ENCODE data around the gene GRHPR.
"Not testable (repeated sequence)": the region's sequence is repeated elsewhere in the genome, so short reads cannot be mapped to it uniquely, and the experiment has no call there.

GRHPR gene

DNA sequence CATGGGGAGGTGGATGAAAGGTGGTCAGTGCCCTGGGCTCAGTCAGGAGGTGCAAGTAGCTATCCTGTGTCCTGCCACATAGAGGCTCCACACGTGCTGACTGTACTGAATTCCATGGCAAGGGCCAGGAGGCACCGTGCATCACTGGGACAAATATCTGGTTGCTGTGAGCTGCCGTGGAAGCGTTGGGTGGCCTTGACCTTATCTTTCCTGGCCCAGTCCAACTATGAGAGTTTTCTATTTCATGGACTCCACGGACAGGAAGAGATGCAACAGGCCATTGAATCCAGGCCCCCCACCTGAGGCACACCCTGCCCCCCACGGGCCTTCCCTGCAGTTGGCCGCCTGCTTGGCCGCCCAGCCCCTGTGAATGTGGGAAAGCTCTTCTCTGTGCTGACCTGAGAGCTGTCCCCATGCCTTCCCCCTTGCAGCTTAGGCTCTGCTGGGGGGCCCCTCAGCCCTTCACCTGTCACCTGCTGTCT, 1.7 kb downstream of the GRHPR start:
- no peak for DNase-seq

- DNase-seq = no peak
Measured at GRCh38 chr9:37424686-37425297, 2.3 kb downstream of the GRHPR start.

DNA sequence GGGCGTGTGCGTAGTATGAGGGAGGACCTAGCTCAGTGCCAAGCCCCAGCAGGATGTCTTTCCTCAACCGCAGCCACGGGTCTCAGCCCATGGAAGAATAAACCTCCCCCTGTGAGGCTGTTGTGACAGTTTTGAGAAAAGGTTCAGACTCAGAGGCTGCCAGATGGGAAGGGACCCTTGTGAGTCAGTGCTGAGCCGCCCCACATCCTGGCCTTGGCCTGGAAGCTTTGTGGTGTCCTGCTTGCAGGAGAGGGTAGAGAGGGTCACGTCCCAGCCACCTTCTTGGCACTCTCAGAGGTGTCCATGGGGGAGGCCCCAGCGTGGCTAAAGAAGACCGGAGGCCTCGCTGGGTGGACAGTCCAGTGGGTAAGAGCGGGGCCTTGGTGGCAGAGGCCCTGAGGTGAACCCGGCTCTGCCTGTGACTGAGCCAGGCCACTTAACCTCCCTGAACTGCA, 2.8 kb downstream of the GRHPR start:
- DNase-seq = no peak

DNA sequence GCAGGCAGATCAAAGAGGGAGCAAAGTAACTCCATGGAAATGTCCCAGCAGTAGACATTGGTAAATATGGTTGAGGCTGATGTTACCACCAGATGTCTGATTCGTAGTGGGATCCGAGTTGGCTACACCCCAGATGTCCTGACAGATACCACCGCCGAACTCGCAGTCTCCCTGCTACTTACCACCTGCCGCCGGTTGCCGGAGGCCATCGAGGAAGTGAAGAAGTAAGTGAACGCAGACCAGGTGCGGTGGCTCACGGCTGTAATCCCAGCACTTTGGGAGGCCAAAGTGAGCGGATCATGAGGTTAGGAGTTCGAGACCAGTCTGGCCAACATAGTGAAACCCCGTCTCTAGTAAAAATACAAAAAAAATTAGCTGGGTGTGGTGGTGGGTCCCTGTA, 3.9 kb downstream of the GRHPR start:
- not testable (repeated sequence) for DNase-seq

DNA sequence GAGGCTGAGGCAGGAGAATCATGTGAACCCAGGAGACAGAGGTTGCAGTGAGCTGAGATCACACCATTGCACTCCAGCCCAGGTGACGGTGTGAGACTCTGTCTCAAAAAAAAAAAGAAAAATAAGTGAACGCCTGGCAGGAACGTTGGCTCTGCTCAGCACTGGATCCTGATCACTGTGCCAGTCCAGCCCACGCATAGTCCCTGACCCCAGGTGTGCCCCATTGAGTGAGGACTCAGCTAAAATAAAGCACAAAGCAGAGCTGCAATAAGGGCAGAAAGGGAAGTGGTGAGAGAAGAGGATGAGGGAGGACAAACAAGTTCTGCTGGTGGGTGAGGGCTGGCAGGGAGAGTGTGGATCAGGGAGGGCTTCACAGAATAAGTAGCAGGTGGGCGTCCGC, 4.3 kb downstream of the GRHPR start:
- no peak for DNase-seq

DNA sequence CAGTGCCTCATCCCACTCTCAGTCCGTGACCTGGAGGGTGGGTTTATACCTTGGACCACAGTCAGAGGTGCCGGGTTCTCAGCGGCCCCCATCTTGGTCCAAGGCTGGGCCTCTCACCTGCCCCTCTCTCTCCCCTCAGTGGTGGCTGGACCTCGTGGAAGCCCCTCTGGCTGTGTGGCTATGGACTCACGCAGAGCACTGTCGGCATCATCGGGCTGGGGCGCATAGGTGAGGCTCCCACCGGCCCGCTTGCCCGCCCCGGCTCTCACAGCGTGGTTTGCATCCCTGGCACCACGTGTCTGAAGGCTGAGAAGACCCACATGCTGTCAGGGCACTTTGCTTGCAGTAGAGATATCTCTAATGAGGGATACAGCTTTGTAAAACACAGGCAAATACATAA, 5.8 kb downstream of the GRHPR start:
- no peak for DNase-seq

DNA sequence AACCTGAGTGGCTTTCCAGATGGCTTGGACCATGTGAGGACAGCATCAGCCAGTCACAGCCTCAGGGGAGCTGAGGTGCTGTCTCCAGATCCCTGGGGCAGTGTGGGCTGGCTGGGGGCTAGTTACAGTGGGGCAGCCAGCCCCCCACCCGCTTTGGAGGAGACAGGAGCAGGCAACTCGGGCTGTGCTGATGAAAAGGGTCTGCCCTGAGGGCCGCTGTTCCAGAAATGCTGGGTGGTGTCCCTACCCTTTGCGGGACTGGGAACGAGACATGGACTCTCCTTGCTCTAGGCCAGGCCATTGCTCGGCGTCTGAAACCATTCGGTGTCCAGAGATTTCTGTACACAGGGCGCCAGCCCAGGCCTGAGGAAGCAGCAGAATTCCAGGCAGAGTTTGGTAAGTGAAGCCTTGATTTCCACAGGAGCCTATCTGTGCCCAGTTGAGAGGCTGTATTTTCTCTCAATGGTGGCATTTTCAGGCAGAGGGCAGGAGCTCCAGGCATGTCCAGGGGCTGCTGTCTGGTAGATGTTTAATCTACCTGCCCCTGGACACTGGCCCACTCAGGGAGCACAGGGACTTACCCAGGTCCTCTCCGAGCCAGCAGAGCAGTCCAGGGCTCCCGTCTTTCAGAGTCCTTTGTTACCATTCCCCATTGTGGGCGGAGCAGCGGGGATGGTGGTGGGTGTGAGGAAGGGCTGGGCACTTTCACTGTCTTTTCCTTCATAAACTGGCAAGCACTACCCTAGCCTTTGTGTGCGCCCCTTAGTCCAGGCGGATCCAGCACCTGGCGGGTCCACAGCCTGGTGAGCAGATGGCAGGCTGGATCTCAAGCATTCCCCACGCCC, 7.2 kb downstream of the GRHPR start:
- DNase-seq = no peak

- no peak for DNase-seq
Measured at GRCh38 chr9:37430841-37431597, 8.5 kb downstream of the GRHPR start.

GRCh38 chr9:37432020-37432419, 9.5 kb downstream of the GRHPR start:
- DNase-seq = no peak

DNA sequence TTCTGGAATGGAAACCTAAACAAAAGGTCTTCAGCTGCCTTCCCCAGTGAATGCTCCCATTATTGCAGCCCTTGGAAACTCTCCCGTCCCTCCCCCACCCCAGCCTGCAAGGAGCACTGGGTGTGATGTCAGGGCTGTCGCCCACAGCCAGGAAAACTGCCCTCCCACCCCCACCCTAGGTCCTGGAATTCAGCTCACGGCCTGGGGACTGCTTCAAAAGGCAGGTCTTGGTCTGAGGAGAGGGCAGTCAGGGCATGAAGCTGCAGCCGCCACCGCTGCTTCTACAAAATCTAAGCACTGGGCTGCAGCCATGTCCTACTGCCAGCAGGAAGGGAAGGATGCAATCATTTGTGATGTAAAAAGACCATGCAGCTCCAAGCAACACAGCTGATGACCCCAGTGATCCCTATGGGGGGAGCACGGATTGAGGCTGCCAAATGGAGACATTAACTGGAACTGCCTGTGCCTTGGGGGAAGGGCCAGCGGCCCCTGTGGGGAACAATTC, 11.4 kb downstream of the GRHPR start:
- no peak for DNase-seq

- no peak for DNase-seq
Measured at GRCh38 chr9:37436540-37436939, 14.0 kb downstream of the GRHPR start.

- no peak for DNase-seq
Measured at GRCh38 chr9:37437010-37437409, 14.5 kb downstream of the GRHPR start.

DNA sequence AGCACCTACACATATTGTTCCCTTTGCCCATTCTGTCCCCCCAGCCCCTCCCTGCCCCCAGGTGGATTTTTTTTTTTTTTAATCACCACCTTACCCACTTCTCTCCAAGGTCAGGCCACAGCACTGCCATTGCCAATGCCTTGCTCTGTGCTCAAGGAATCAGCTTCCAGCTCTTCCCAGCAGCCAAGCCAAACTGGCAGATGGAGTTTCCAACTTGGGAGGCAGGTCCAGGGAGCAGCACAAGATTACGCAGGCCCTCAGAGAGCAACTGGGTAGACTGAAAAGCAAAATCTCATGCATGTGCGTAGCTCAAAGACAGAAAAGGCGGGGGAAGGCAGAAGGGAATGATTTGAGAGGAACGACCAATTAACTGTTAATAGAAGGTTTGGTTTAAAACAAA, 15.1 kb downstream of the GRHPR start:
- no peak for DNase-seq

- DNase-seq = no peak
Measured at GRCh38 chr9:37438359-37438758, 15.9 kb downstream of the GRHPR start.

- no peak for DNase-seq
Measured at GRCh38 chr9:37441776-37442370, 19.4 kb downstream of the GRHPR start.

- DNase-seq = no peak
Measured at GRCh38 chr9:37442556-37442955, 20.1 kb downstream of the GRHPR start.

- DNase-seq = no peak
Measured at GRCh38 chr9:37443566-37443965, 21.1 kb downstream of the GRHPR start.

- DNase-seq = no peak
Measured at GRCh38 chr9:37444890-37445289, 22.4 kb downstream of the GRHPR start.

DNA sequence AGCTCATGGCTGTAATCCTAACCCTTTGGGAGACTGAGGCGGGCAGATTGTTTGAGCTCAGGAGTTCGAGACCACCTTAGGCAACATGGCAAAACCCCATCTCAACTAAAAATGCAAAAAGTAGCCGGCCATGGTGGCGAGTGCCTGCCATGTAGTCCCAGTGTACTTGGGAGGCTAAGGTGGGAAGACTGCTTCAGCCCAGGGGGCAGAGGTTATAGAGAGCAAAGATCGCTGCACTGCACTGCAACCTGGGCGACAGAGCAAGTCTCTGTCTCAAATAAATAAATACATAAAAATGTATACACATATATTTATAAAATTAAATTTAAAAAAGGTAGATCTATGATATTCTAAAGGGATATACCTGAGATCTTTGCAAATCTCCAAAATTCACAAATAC, 23.3 kb downstream of the GRHPR start:
- no peak for DNase-seq

DNA sequence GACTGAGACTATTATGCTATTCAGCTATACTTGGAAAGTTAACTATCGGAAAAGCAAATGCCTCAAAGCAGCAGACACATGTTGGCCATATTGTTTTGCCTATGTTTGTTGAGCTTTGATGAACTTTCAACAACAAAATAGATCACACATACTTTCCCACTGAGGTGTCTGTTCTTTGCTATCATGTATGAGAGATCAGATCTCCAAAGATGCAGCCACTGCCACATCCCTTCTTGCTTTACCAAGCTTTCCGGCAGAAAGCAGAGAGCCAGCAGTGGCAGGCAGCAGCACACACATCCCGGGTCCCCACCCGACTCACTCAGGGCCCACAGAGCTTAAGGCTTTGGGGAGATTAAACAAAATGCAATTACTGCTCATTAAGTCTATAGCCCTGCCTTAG, 23.9 kb downstream of the GRHPR start:
- no peak for DNase-seq

DNA sequence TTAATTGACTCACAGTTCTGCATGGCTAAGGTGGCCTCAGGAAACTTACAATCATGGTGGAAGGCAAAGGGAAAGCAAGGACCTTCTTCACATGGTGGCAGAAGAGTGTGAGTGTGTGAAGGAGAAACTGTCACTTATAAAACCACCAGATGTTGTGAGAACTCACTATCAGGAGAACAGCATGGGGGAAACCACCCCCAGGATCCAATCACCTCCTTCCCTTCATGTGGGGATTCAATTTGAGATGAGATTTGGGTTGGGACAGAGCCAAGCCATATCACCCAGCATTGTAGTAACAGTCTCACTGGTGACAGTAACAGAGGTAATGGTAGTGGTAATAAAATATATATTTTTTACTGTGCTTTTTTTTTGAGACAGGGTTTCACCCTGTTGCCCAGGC, 24.6 kb downstream of the GRHPR start:
- DNase-seq = no peak

GRCh38 chr9:37449862-37450632, 27.6 kb downstream of the GRHPR start:
- DNase-seq = no peak

Data from activated CD4-positive, alpha-beta T cell treated with anti-CD3 and anti-CD28 coated beads, Interleukin-2, Interleukin-6, amounts not matched to agents 100 ng/mL and 50 ng/mL, durations not matched to agents 16 hours and 8 hours (primary cell).